ENCODE measurements around the gene CRAT.
A peak's percentile ranks its signal among the peaks of the same experiment; 100 is the strongest.

CRAT gene

GRCh38 chr9:129094387-129095169, 16.0 kb downstream of the CRAT start:
- no peak for DNase-seq

DNA sequence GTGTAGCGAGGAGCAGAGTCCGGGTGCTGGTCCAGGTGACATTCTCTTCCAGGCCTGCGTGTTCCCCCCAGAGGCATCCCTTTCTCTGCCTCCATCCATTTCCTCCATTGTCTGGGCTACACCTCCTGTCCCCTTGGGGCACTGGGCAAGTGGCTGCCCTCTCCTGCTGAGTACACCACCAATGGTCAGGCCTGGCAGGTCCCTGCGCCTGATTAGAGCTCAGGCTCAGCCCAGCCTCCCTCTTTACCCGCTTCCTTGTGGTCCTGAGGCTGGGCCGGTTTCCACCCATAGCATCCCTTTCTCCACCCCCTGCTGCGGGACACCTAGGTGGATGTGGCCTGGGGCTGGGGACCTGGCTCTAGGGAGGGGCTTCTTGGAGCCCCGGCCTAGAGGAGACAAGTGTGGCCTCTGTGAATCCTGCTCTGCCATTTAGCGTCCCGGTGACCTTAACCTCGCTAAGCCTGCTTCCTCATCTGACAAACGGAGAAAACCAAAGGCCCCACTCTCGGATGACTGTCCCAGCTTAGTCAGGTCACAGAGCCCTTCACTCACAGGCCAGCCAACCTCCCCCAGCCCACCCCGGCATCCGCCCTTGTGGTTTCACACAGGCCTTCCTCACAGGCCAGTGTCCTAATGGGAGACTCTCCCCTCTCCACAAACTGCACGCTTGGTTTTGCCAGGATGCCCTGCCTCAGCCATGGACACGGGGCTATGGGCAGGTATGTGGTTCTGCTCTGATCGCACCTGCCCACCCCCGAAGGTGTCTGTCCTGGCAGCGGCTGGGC, 16.8 kb downstream of the CRAT start:
- no peak for DNase-seq

DNA sequence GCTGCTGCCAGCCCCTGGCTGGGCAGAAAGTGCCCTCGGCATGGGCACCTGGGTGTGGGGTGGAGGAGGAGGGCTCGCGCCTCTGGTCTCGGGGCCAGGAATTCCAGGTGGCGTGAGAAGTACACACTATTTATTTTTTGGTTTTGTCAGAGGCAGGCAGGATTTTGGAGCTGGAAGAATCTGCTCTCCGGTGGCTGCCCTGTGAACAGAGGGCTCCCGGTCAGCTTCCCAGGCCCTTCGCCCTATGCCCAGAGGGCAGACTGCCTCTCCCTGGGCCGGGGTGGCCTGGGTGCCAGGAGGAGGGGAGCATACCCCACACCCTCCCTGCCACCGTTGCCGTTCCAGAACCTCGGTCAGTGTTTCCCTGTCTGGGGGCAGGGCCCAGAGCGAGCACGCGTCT, 21.3 kb downstream of the CRAT start:
- no peak for DNase-seq

DNA sequence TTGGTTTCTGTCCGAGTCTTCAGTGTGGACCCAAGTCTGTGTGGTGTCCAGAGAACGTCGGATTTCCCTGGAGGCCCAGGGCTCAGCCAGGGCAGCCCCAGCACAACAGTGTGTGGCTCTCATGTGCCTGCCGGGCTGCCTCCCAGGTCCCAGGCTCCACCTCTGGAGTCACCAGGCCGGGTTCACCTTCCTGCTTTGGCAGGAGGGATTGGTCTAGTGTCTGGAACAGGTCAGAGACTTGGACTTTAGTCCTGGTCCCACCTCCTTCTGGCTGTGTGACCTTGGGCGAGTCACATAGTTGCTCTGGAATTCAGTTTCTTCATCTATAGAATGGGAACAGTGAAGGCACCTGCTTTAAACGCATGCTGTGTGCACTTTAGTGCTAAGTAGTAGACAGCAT, 26.5 kb downstream of the CRAT start:
- DNase-seq, result no peak

- DNase-seq, result peak in 9 of 56 donors; percentile 44 to 77 (median 59)
Measured at GRCh38 chr9:129081388-129081904, 29.1 kb downstream of the CRAT start.

DNA sequence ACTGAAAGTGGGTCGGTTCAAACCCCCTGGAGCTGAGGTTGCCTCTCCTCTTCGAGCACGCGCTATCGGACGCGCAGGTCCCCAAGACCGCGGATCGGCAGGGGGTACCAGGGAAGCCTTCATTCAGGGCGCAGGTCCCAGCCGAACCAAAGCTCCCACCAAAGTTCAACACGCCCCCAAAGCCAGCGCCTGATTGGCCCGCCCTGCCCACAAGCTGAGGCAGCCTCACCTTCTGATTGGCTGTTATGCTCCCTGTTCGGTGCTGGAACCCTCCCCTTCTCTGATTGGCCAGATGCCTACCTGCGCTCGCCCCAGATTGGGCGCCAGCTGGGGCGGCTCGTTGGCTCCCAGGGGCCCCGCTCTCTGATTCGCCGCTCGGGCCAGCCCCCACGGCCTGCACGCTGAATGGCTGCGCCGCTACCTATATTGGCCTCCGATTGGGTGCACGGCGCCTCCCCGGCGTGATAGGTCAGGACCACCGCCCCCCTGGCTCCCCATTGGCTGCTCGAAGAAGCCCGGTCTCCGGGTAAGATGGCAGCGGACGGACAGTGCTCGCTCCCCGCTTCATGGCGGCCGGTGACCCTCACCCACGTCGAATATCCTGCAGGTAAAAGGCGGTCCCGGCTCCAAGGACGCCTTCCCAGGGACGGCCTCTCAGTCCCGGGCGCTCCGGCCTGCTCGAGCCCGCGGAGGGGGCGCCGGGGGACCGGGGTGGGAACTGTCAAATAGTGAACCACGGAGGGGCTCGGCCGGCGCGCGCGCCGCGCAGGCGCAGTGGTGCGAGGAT, 29.8 kb downstream of the CRAT start, which contains the start of gene DOLPP1:
TSS of gene DOLPP1 (plus strand) at position 511 of the 787 bp plus-strand sequence. CDS start at position 532, 21 bp downstream.
- peak; percentile 51 to 100 (median 97) for DNase-seq

DNA sequence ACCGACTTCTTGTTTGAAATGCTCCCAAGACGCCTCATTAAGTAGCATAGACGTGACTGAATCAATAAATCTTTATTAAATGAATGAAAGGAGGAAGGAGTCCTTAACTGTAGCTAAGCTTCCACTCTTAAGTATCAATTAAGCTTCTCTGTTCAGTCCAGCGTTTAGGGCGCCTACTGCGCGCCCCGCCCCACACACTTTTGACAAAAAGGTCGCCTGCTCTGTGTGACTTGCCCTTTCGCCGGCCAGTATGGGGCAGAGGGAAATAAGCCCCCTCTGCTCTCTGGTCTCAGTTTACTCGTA, 30.3 kb downstream of the CRAT start:
- no peak for DNase-seq

DNA sequence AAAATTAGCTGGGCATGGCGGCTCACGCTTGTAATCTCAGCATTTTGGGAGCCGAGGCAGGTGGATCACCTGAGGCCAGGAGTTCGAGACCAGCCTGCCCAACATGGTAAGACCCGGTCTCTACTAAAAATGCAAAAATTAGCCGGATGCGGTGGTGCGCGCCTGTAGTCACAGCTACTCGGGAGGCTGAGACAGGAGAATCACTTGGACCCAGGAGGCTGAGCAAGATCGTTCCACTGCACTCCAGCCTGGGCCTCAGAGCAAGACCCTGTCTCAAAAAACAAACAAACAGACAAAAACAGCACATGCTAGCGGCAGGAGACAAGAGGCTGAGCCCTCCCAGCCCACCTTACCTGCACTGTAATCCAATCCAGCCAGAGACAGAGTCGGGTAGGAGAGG, 30.8 kb downstream of the CRAT start:
- DNase-seq, result no peak

- no peak for DNase-seq
Measured at GRCh38 chr9:129078691-129079503, 31.7 kb downstream of the CRAT start.

- DNase-seq, result no peak
Measured at GRCh38 chr9:129077236-129077635, 33.4 kb downstream of the CRAT start.

DNA sequence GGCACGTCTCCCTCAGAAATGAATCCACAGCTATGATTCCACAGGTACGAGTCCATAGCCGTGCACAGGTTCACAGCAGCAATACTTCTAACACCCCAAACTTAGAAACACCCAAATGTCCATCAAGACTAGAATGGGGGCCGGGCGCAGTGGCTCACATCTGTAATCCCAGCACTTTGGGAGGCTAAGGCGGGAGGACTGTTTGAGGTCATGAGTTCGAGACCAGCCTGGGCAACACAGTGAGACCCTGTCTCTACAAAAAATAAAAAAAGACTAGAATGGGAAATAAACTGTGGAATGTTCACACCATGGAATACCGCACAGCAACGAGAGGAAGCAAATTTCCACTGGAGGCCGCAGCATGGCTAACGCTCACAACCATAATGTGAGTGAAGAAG, 34.0 kb downstream of the CRAT start:
- DNase-seq, result no peak

- DNase-seq, result no peak
Measured at GRCh38 chr9:129075996-129076639, 34.5 kb downstream of the CRAT start.

DNA sequence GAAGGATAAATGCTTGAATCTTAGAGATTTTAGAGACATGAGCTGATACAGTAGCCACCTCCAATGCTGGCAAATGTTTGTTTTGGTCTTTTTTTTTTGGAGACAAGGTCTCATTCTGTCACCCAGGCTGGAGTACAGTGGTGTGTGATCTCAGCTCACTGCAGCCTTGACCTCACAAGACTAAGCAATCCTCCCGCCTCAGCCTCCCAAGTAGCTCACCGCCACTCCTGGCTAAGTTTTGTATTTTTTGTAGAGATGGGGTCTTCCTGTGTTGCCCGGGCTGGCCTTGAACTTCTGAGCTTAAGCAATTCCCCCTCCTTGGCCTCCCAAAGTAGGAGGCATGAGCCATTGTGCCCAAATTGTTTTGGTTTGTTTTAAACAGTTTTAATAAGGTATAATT, 36.5 kb downstream of the CRAT start:
- DNase-seq, result no peak

DNA sequence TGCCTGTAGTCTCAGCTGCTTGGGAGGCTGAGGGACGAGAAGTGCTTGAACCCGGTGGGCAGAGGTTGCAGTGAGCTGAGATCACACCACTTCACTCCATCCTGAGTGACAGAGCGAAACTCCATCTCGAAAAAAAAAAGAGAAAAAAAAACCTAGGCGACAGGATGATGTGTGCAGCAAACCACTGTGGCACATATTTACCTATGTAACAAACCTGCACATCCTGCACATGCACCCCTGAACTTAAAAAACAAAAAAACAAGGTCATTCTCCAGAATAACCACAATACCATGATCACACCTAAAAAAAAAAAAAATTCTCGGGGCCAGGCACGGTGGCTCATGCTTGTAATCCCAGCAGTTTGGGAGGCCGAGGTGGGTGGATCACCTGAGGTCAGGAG, 37.2 kb downstream of the CRAT start:
- DNase-seq, result no peak

GRCh38 chr9:129072171-129072570, 38.4 kb downstream of the CRAT start:
- no peak for DNase-seq

- DNase-seq, result no peak
Measured at GRCh38 chr9:129071526-129072126, 39.0 kb downstream of the CRAT start.

- DNase-seq, result no peak
Measured at GRCh38 chr9:129070696-129071525, 39.7 kb downstream of the CRAT start.

- DNase-seq, result no peak
Measured at GRCh38 chr9:129069862-129070641, 40.5 kb downstream of the CRAT start.

Data from nucleus accumbens (tissue), 56 donors.